MM.1S (cell line): ENCODE measurements around the gene MPPED1.

ENCODE experiments used
- EZH2 ChIP-seq: fragments of 300-600 bp; sonication (generic); optimal IDR thresholded peaks from 2 replicates; pipeline ENCODE3; 2017; ENCODE audit warnings: low read depth, mild to moderate bottlenecking, antibody characterized with exemption, low read length, mixed read lengths
- EZH2phosphoT487 ChIP-seq: fragments of 300-600 bp; sonication (generic); IDR thresholded peaks from 2 replicates; pipeline ENCODE4 v1.6.1; 2018; ENCODE audit warnings: antibody characterized with exemption, low read length
- TF ChIP-seq, protein P1 (sequence below): fragments of 300-600 bp; sonication (generic); IDR thresholded peaks from 2 replicates; pipeline ENCODE4 v1.5.1; 2016; ENCODE audit warnings: antibody characterized with exemption, low read length, mixed read lengths

DNA sequence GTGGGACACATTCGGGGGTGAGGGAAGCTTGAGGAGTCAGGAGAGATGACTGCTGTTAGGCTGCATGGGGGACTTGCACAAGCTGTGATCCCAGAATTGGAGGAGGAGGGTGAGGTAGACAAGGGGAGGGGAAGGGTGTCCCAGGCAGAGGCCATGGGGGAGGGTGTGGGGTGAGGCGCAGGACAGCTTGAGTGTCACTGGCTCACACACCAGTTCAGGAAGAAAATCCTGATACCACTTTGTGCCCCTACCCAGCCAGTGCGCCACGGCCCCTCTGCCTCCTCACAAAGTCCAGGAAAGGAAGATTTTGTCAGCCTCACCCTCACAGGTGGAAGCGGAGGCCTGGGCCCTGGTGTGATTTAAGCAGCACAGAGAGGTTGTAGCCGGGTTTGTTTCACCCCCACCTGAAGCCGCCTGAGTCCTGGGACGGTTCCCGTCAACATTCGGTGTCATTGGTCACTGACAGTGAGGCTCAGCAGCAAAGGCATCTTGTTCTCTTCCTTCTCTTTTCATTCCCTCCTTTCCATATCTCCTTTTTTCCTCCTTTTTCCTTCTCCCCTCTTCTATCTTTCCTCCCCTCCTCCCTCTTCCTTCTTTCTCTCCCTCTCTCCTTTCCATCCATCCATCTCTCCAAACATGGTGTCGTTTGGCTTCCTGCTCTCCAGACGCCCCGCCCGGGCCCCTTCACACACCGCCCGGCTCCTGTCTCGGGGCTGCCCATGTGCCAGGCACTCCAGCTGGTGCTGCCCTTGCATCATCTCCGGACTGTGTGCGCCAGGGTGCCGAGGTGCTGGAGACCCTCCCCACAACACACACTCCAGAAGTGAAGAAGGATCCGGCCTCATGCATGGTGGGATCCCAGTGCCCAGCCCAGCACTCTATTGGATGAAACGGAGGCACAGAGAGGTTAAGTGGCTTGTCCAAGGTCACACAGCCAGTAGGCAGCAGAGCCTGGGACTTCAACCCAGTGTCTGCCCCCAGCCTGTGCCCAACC lies 89.3 kb downstream of the MPPED1 start:
- TF ChIP-seq, protein P1, sequence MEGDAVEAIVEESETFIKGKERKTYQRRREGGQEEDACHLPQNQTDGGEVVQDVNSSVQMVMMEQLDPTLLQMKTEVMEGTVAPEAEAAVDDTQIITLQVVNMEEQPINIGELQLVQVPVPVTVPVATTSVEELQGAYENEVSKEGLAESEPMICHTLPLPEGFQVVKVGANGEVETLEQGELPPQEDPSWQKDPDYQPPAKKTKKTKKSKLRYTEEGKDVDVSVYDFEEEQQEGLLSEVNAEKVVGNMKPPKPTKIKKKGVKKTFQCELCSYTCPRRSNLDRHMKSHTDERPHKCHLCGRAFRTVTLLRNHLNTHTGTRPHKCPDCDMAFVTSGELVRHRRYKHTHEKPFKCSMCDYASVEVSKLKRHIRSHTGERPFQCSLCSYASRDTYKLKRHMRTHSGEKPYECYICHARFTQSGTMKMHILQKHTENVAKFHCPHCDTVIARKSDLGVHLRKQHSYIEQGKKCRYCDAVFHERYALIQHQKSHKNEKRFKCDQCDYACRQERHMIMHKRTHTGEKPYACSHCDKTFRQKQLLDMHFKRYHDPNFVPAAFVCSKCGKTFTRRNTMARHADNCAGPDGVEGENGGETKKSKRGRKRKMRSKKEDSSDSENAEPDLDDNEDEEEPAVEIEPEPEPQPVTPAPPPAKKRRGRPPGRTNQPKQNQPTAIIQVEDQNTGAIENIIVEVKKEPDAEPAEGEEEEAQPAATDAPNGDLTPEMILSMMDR: no peak
- no peak for TF ChIP-seq EZH2
- no peak for TF ChIP-seq EZH2phosphoT487
